Prostate gland (tissue), 2 donors: ENCODE results near the gene EVPLL.

ENCODE experiments used
- CTCF ChIP-seq, 4 experiments: fragments of 200-600 bp in 2 of 4; fragments of 450-650 bp in 2 of 4; sonication (generic) in 2 of 4; IDR thresholded peaks; 1 replicate in 3 of 4; 2 replicates in 1 of 4; pipeline ENCODE4 v1.5.1; 2016 to 2019; ENCODE audit warnings: antibody characterized with exemption in 4 of 4, mild to moderate bottlenecking in 2 of 4, moderate library complexity in 2 of 4
- POLR2A ChIP-seq: fragments of 450-650 bp; IDR thresholded peaks from one replicate; pipeline ENCODE4 v1.6.1; 2016; ENCODE audit warnings: antibody characterized with exemption, mild to moderate bottlenecking
- POLR2AphosphoS5 ChIP-seq: sonication (generic); formaldehyde crosslinking; IDR thresholded peaks from one replicate; pipeline ENCODE4 v1.6.1; 2017; ENCODE audit warnings: antibody characterized with exemption

- TF ChIP-seq CTCF (IDR thresholded peaks at IDR 0.05) (no peak), POLR2A (no peak), POLR2AphosphoS5 (no peak)
Measured at GRCh38 chr17:18328643-18329204, 48.9 kb upstream of the EVPLL start.
